Measurements from ENCODE around the gene SLC26A6. TPM values are rescaled to one million over a fixed set of nuclear protein-coding genes. Genes with fewer than 3 reads are reported as not detected.

SLC26A6 gene, protein sequence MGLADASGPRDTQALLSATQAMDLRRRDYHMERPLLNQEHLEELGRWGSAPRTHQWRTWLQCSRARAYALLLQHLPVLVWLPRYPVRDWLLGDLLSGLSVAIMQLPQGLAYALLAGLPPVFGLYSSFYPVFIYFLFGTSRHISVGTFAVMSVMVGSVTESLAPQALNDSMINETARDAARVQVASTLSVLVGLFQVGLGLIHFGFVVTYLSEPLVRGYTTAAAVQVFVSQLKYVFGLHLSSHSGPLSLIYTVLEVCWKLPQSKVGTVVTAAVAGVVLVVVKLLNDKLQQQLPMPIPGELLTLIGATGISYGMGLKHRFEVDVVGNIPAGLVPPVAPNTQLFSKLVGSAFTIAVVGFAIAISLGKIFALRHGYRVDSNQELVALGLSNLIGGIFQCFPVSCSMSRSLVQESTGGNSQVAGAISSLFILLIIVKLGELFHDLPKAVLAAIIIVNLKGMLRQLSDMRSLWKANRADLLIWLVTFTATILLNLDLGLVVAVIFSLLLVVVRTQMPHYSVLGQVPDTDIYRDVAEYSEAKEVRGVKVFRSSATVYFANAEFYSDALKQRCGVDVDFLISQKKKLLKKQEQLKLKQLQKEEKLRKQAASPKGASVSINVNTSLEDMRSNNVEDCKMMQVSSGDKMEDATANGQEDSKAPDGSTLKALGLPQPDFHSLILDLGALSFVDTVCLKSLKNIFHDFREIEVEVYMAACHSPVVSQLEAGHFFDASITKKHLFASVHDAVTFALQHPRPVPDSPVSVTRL
- total RNA-seq = 10 to 100 TPM; 41.3 to 45.7 TPM

DNA sequence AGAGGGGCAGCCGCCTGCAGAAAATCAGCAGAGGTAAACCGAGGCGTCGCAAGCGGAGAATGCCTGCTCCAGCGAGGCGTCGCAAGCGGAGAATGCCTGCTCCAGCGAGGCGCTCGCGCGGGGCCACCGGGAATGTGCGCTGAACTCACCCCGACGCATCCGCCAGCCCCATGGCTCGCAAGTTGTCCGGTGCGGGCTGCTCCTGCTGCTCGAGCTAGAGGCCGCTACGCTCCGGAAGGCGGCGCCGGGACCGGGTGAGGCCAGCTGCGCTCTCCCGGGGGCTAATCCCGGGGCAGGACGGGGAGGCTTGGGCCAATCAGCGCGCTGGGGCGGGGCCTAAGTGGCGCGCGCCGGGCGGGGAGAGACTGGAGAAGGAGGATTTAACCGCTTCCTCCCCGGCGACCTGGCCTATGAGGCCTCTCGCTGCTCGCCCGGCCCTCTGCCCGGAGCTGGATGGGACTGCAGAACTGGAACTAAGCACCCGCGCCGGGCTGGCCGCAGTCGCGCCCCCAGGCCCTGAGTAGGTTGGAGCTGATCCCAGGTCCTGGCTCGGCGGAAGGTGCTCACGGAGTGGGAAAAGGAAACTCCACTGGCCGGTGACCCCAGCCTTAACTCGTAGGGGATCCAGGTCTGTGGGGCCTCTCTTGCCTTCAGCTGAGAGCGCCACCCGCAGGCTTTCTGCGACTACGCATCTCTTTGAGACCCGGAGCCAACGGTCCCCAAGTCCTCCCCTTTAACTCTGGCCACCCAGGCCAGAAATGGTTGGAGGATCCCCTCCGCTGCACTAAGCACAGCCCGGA lies at the start of gene SLC26A6:
Gene SLC26A6 (minus strand): TSS at position 240 of the 800 bp plus-strand sequence. CDS start 68 bp downstream, at position 172.
- Mint-ChIP-seq H3K4me1 (peaks cover 20% of the 10 kb centered on the region), H3K36me3 (ENCODE audit: low read depth) (peaks cover 2% of the 10 kb centered on the region), H3K4me3 (peak within 1 kb of the TSS; percentile 88), H3K27me3 (no peaks in the 10 kb centered on the region), H3K9me3 (no peaks in the 10 kb centered on the region), H3K27ac (peak within 1 kb of the TSS; percentile 90)
- DNase-seq = peak; percentile 96
- ChIA-PET POLR2A (interaction anchor here (0.6 to 1.0 kb wide), 2 partner anchors 162 to 1938 kb away, joined by 4 to 6 read pairs; no protein-coding TSS in a partner anchor), CTCF (interaction anchor here (0.5 to 5.2 kb wide), 29 partner anchors 11 to 643 kb away, joined by 3 to 40 read pairs (median 4); partner anchors contain the start of genes CAMP, CELSR3, IP6K2 and NCKIPSD)

GRCh38 chr3:48684480-48685143 lies 49.4 kb upstream of the SLC26A6 start:
- Mint-ChIP-seq H3K27ac (peak overlapping the region; percentile 89), H3K9me3 (no peaks in the 10 kb centered on the region), H3K4me1 (peaks cover 35% of the 10 kb centered on the region), H3K4me3 (peak overlapping the region; percentile 89), H3K36me3 (ENCODE audit: low read depth) (peaks cover 41% of the 10 kb centered on the region), H3K27me3 (no peaks in the 10 kb centered on the region)
- CTCF ChIA-PET = interaction anchor here (0.6 to 1.4 kb wide), 6 partner anchors 11 to 284 kb away, joined by 3 to 4 read pairs (median 4); partner anchors contain the start of gene CELSR3
- DNase-seq = no peak
- POLR2A ChIA-PET = no interaction called here

GRCh38 chr3:48684054-48684349 lies 48.7 kb upstream of the SLC26A6 start:
- CTCF ChIA-PET = interaction anchor here (0.6 to 1.4 kb wide), 4 partner anchors 10 to 283 kb away, joined by 3 to 4 read pairs (median 4); no protein-coding TSS in a partner anchor
- no peak for DNase-seq
- H3K27ac Mint-ChIP-seq = peak overlapping the region; percentile 81
- H3K36me3 Mint-ChIP-seq (ENCODE audit: low read depth) = peaks cover 44% of the 10 kb centered on the region
- no peaks in the 10 kb centered on the region for H3K9me3 Mint-ChIP-seq
- no peaks in the 10 kb centered on the region for H3K27me3 Mint-ChIP-seq
- POLR2A ChIA-PET = no interaction called here
- H3K4me1 Mint-ChIP-seq = peaks cover 41% of the 10 kb centered on the region
- H3K4me3 Mint-ChIP-seq = peak overlapping the region; percentile 89

GRCh38 chr3:48682786-48683185 lies 47.5 kb upstream of the SLC26A6 start:
- H3K4me1 Mint-ChIP-seq = peaks cover 46% of the 10 kb centered on the region

GRCh38 chr3:48681974-48682610 lies 46.8 kb upstream of the SLC26A6 start:
- Mint-ChIP-seq H3K27ac (no peak overlapping the region), H3K9me3 (no peaks in the 10 kb centered on the region), H3K4me1 (peaks cover 48% of the 10 kb centered on the region), H3K27me3 (no peaks in the 10 kb centered on the region), H3K4me3 (no peak overlapping the region), H3K36me3 (ENCODE audit: low read depth) (peaks cover 44% of the 10 kb centered on the region)
- ChIA-PET CTCF (interaction anchor here (1.0 to 1.6 kb wide), 2 partner anchors 18 to 21 kb away, joined by 3 to 4 read pairs; no protein-coding TSS in a partner anchor), POLR2A (no interaction called here)
- no peak for DNase-seq

More at GRCh38 chr3:48682786-48683185, 47.5 kb upstream of the SLC26A6 start:
- ChIA-PET CTCF (interaction anchor here (0.5 to 1.6 kb wide), 2 partner anchors 19 to 206 kb away, joined by 3 to 4 read pairs; no protein-coding TSS in a partner anchor), POLR2A (no interaction called here)
- Mint-ChIP-seq H3K4me3 (no peak overlapping the region), H3K9me3 (no peaks in the 10 kb centered on the region), H3K36me3 (ENCODE audit: low read depth) (peaks cover 44% of the 10 kb centered on the region), H3K27ac (peak overlapping the region; percentile 27), H3K27me3 (no peaks in the 10 kb centered on the region)
- DNase-seq = no peak

DNA sequence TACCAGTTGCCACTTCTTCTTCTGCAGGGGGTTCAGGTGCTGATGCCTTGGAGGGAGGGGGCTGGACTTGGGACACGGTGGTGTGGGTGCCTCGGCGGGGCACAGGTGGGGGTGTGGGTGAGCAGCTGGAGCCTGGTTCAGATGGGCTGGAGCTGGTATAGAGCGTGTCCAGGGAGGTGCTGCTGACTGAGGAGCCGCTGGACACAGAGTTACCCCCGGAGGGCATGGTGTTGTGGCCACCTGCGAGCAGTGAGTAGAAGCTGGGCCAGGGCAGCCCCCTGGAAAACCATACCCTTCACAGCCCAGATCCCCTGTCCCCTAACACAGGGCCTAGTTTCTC lies 46.2 kb upstream of the SLC26A6 start:
- ChIA-PET POLR2A (no interaction called here), CTCF (interaction anchor here (0.8 to 1.6 kb wide), 3 partner anchors 11 to 20 kb away, joined by 3 to 4 read pairs (median 3); no protein-coding TSS in a partner anchor)
- DNase-seq = no peak
- Mint-ChIP-seq H3K36me3 (ENCODE audit: low read depth) (peaks cover 42% of the 10 kb centered on the region), H3K4me1 (peaks cover 46% of the 10 kb centered on the region), H3K4me3 (no peak overlapping the region), H3K27me3 (no peaks in the 10 kb centered on the region), H3K27ac (no peak overlapping the region), H3K9me3 (no peaks in the 10 kb centered on the region)

- DNase-seq = no peak
- no peak overlapping the region for H3K27ac Mint-ChIP-seq
- no peaks in the 10 kb centered on the region for H3K27me3 Mint-ChIP-seq
- POLR2A ChIA-PET = no interaction called here
- H3K4me3 Mint-ChIP-seq = no peak overlapping the region
- peaks cover 43% of the 10 kb centered on the region for H3K4me1 Mint-ChIP-seq
- H3K36me3 Mint-ChIP-seq (ENCODE audit: low read depth) = peaks cover 44% of the 10 kb centered on the region
- CTCF ChIA-PET = interaction anchor here (0.5 to 1.0 kb wide), 3 partner anchors 11 to 139 kb away, joined by 3 read pairs; no protein-coding TSS in a partner anchor
- no peaks in the 10 kb centered on the region for H3K9me3 Mint-ChIP-seq
These were observed 45.7 kb upstream of the SLC26A6 start for GRCh38 chr3:48680811-48681540.

- Mint-ChIP-seq H3K9me3 (no peaks in the 10 kb centered on the region), H3K36me3 (ENCODE audit: low read depth) (peaks cover 47% of the 10 kb centered on the region), H3K4me3 (no peak overlapping the region), H3K27ac (no peak overlapping the region), H3K4me1 (peaks cover 38% of the 10 kb centered on the region), H3K27me3 (no peaks in the 10 kb centered on the region)
- POLR2A ChIA-PET = no interaction called here
- CTCF ChIA-PET = no interaction called here
- DNase-seq = no peak
These were observed 44.4 kb upstream of the SLC26A6 start for GRCh38 chr3:48679411-48680391.

DNA sequence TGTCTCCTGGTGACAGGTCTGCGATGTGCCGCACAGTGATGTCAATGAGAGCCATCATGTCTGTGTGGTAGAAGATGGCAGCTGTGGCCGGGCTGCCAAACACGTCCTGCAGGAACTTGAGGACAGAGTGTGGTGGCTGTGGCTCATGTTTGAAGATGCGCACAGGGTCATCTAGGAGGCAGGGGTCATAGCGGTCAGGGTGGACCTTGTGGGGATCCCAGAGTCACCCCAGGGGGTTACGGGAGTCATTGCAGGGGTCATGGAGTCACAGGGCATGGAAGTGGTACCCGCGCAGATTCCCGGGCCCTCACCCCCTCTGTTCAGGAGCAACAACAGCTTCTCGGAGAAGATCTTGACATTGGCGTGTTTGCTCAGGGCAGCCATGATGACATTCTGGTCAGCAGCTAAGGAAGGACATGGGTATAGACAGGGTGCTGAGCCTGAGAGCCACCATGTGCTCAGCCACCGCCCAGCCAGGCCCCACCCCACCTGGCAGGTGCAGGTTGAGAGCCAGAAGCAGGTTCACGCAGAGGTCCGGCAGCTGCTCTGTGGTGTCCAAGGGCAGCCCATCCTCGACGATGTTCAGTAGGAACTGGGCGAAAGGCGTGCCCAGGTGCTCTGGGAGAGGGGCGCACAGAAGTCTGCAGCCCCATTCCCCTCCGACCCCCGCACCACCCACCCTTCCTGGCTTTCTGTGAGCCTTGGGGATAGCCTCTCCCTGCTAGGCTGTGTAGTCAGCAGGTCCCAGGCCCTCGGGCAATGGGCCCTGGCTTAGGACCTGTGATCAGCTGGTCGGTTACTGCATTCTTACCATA lies 43.5 kb upstream of the SLC26A6 start:
- Mint-ChIP-seq H3K27ac (no peak overlapping the region), H3K27me3 (no peaks in the 10 kb centered on the region), H3K36me3 (ENCODE audit: low read depth) (peaks cover 44% of the 10 kb centered on the region), H3K4me1 (peaks cover 30% of the 10 kb centered on the region), H3K9me3 (no peaks in the 10 kb centered on the region), H3K4me3 (no peak overlapping the region)
- DNase-seq = no peak
- CTCF ChIA-PET = no interaction called here
- POLR2A ChIA-PET = no interaction called here

DNA sequence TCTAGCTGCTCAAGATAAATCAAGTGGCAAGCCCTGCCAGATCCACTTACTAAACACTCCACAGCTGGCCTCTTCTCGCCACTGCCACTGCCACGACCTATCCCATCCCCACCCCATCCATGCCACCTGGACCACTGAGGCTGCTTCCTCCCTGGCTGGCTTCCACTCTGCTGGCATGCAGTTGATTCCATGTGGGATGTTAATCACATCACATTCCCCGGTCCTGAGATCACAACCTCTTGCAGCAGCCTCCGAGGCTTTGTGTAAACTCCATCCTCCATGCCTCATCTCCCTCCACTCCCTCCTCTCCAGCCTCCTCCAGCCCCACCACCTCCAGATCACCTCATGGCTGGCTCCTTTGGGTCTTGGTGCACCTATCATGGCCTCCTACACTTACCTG lies 42.8 kb upstream of the SLC26A6 start:
- no peaks in the 10 kb centered on the region for H3K9me3 Mint-ChIP-seq
- peaks cover 27% of the 10 kb centered on the region for H3K4me1 Mint-ChIP-seq
- H3K27ac Mint-ChIP-seq = no peak overlapping the region
- POLR2A ChIA-PET = no interaction called here
- H3K27me3 Mint-ChIP-seq = no peaks in the 10 kb centered on the region
- CTCF ChIA-PET = no interaction called here
- no peak overlapping the region for H3K4me3 Mint-ChIP-seq
- no peak for DNase-seq
- peaks cover 44% of the 10 kb centered on the region for H3K36me3 Mint-ChIP-seq (ENCODE audit: low read depth)

All from activated CD4-positive, alpha-beta T cell treated with anti-CD3 and anti-CD28 coated beads, Interleukin-2, amount 10 ng/mL, durations not matched to agents 7 days and 5 days (primary cell).